PC-3 (cell line): Measurements from ENCODE around the gene AHDC1. TPM values are rescaled to one million over a fixed set of nuclear protein-coding genes. Genes with fewer than 3 reads are reported as not detected.
A peak's percentile ranks its signal among the peaks of the same experiment; 100 is the strongest.
"Not testable (repeated sequence)": the region's sequence is repeated elsewhere in the genome, so short reads cannot be mapped to it uniquely, and the experiment has no call there.

Experiments used
- ATAC-seq: fragments of 200-7000 bp; cut with Tn5 transposase; 2 replicates; pipeline ENCODE4 v1.9.1; 2020; ENCODE audit warnings: mild to moderate bottlenecking, moderate library complexity
- BruUV-seq: library from RNA; stranded (reverse); fragments of 400-500 nt; replicated peaks from 2 replicates; lab custom pipeline; 2021; lab: Mats Ljungman, UMichigan
- CTCF ChIA-PET: fragments of 300-600 bp; sonication (Branson Sonifier 250); formaldehyde crosslinking; loops from one replicate; lab custom pipeline; 2022; ENCODE audit warnings: antibody characterized with exemption; lab: Charles Lee
- POLR2A ChIA-PET: fragments of 300-600 bp; sonication (Branson Sonifier 250); formaldehyde crosslinking; loops from one replicate; lab custom pipeline; 2022; ENCODE audit warnings: antibody characterized with exemption; ENCODE audit not compliant: unreplicated experiment; lab: Charles Lee
- DNase-seq: peaks from one replicate; pipeline ENCODE4 v3.0.0-alpha.2; 2015
- H2AFZ ChIP-seq: fragments of 300-600 bp; sonication (generic); 2 replicates; pipeline ENCODE4 v1.6.0; 2016; ENCODE audit warnings: antibody characterized with exemption, low read length
- H3F3A ChIP-seq: fragments of 300-600 bp; sonication (generic); one replicate; pipeline ENCODE4 v1.6.0; 2017; ENCODE audit warnings: antibody characterized with exemption, low read length, control low read depth, mild to moderate bottlenecking; ENCODE audit not compliant: unreplicated experiment
- H3K27ac ChIP-seq: fragments of 300-600 bp; sonication (generic); 2 replicates; pipeline ENCODE4 v1.5.1; 2016; ENCODE audit warnings: mild to moderate bottlenecking, low read length
- H3K27me3 ChIP-seq: fragments of 300-600 bp; sonication (generic); 2 replicates; pipeline ENCODE4 v1.6.1; 2016; ENCODE audit warnings: low read length, mixed read lengths
- H3K36me3 ChIP-seq: fragments of 300-600 bp; sonication (generic); 2 replicates; pipeline ENCODE4 v1.6.1; 2016; ENCODE audit warnings: low read depth, mixed run types, low read length, mixed read lengths
- H3K4me1 ChIP-seq: fragments of 300-600 bp; sonication (generic); 2 replicates; pipeline ENCODE4 v1.5.1; 2016; ENCODE audit warnings: low read length; ENCODE audit not compliant: insufficient read depth
- H3K4me2 ChIP-seq: fragments of 300-600 bp; sonication (generic); 2 replicates; pipeline ENCODE4 v1.6.0; 2016; ENCODE audit warnings: low read length
- H3K4me3 ChIP-seq: fragments of 300-600 bp; sonication (generic); 2 replicates; pipeline ENCODE4 v1.5.1; 2016; ENCODE audit warnings: mild to moderate bottlenecking, low read length, mixed read lengths
- H3K79me2 ChIP-seq: fragments of 300-600 bp; sonication (generic); 2 replicates; pipeline ENCODE4 v1.6.1; 2017; ENCODE audit warnings: low read length, mixed read lengths
- H3K9ac ChIP-seq: fragments of 300-600 bp; sonication (generic); 2 replicates; pipeline ENCODE4 v1.6.0; 2016; ENCODE audit warnings: mild to moderate bottlenecking, low read length
- H3K9me2 ChIP-seq: fragments of 300-600 bp; sonication (generic); replicated peaks from 2 replicates; pipeline ENCODE4 v1.6.1; 2016; ENCODE audit warnings: mixed run types, low read length, mixed read lengths
- H3K9me3 ChIP-seq: fragments of 300-600 bp; sonication (generic); 2 replicates; pipeline ENCODE4 v1.6.1; 2016; ENCODE audit warnings: low read length, mixed read lengths
- H4K20me1 ChIP-seq: fragments of 300-600 bp; sonication (generic); 2 replicates; pipeline ENCODE4 v1.6.1; 2016; ENCODE audit warnings: low read length, mixed read lengths
- EZH2 ChIP-seq: fragments of 300-600 bp; sonication (generic); IDR thresholded peaks from one replicate; pipeline ENCODE4 v1.6.1; 2017; ENCODE audit warnings: antibody characterized with exemption, mild to moderate bottlenecking, low read length; ENCODE audit not compliant: unreplicated experiment
- EZH2phosphoT487 ChIP-seq: fragments of 300-600 bp; sonication (generic); IDR thresholded peaks from 2 replicates; pipeline ENCODE4 v1.6.1; 2018; ENCODE audit warnings: mild to moderate bottlenecking, antibody characterized with exemption, low read length, borderline replicate concordance
- intact Hi-C: fragments of 100-400 bp; cut with micrococcal nuclease; formaldehyde crosslinking; loops from 2 replicates; pipeline ENCODE4 v1.9.0; 2023
- total RNA-seq: library from RNA; depleted of rRNA; stranded (reverse); fragments of >200 nt; gene quantifications from 2 replicates; pipeline ENCODE4 v1.2.3, GENCODE V29; 2014
- TF ChIP-seq, protein P1 (sequence below): fragments of 300-600 bp; sonication (generic); conservative IDR thresholded peaks from 2 replicates; pipeline ENCODE4 v1.5.1; 2017; ENCODE audit warnings: antibody characterized with exemption, low read depth, mild to moderate bottlenecking, low read length

AHDC1 gene
- total RNA-seq, 1 experiment from 2014 or later = 15.2 TPM

DNA sequence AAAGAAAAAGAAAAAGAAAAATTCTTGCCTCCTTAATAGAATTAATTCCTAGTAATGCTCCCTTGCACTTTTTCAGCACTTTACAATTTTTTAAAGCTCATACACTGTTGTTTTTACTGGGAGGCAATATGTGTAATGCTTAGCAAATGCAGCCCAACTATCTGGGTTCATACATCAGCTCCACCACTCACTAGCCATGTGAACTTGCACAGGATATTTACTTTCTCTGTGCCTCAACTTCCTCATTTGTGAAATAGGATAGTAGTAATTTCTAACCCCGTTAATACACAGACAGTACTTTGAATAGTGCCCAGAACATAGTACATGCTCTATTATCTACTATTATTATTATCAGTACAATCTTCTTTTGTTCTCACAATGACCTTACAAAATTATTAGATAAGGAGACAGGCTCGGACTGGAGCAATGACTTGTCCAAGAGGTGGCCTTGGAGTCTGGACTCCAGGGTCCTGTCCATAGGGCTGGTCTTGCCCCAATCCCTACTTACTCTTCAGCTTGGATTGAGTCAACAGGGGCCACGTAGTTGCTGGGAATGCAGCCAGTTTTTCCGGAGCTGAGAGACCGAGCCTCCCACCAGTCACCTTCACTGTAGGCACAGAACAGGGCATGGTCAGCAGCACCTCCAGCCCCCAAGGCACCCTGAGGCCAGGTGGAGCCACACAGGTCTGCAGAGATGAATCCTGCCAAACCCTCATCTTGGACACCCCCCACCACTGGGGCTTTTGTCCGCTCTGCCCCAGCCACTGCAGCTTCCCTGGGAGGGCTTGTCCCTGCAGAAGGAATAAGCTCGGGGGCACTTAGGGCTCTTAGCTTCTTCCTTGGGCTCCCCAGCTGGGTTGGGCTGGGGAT lies 17.3 kb upstream of the AHDC1 start:
- no peak overlapping the region for H3K4me3 ChIP-seq
- H3K4me2 ChIP-seq = 0 out of 2 replicates have a peak overlapping the region, but pooled peaks have one; percentile 19
- no peaks in the 10 kb centered on the region for H3K9me2 ChIP-seq
- POLR2A ChIA-PET = no interaction called here
- peak; percentile 64; the same call in 1 of the 2 replicates for ATAC-seq
- no TSS peak for BruUV-seq
- CTCF ChIA-PET = no interaction called here
- TF ChIP-seq EZH2phosphoT487 (no peak), EZH2 (no peak)
- TF ChIP-seq, protein P1, sequence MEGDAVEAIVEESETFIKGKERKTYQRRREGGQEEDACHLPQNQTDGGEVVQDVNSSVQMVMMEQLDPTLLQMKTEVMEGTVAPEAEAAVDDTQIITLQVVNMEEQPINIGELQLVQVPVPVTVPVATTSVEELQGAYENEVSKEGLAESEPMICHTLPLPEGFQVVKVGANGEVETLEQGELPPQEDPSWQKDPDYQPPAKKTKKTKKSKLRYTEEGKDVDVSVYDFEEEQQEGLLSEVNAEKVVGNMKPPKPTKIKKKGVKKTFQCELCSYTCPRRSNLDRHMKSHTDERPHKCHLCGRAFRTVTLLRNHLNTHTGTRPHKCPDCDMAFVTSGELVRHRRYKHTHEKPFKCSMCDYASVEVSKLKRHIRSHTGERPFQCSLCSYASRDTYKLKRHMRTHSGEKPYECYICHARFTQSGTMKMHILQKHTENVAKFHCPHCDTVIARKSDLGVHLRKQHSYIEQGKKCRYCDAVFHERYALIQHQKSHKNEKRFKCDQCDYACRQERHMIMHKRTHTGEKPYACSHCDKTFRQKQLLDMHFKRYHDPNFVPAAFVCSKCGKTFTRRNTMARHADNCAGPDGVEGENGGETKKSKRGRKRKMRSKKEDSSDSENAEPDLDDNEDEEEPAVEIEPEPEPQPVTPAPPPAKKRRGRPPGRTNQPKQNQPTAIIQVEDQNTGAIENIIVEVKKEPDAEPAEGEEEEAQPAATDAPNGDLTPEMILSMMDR = no peak
- no peak overlapping the region for H3K9ac ChIP-seq
- no peaks in the 10 kb centered on the region for H3F3A ChIP-seq
- DNase-seq = peak; percentile 76
- no peaks in the 10 kb centered on the region; the same call in 1 of the 2 replicates for H3K4me1 ChIP-seq
- H3K9me3 ChIP-seq = no peaks in the 10 kb centered on the region
- H4K20me1 ChIP-seq = no peaks in the 10 kb centered on the region
- no peaks in the 10 kb centered on the region for H3K79me2 ChIP-seq
- no peaks in the 10 kb centered on the region for H3K27me3 ChIP-seq
- H2AFZ ChIP-seq = 0 out of 2 replicates have a peak overlapping the region, but pooled peaks have one; percentile 50
- intact Hi-C loops = no loop called here
- no peak overlapping the region for H3K27ac ChIP-seq
- H3K36me3 ChIP-seq = no peaks in the 10 kb centered on the region

DNA sequence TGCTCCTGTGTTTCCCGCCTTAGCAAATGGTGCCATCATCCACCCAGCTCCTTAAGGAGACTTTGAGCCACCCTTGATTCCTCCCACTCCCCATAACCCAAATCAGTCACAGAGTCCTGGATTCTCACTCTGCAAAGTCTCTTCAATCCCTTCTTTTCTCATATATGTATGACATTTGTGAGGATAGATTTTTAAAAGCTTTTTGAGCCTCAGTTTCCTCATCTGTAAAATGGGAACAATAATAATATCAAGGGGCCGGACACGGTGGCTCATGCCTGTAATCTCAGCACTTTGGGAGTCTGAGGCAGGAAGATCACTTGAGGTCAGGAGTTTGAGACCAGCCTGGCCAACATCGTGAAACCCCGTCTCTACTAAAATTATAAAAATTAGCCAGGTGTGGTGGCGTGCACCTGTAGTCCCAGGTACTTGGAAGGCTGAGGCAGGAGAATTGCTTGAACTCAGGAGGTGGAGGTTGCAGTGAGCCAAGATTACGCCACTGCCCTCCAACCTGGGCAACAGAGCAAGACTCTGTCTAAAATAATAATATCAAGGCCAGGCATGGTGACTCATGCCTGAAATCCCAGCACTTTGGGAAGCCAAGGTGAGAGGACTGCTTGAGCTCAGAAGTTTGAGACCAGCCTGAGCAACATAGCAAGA lies 16.0 kb upstream of the AHDC1 start:
- H3K9me3 ChIP-seq, H3K9ac ChIP-seq, H2AFZ ChIP-seq, BruUV-seq, H3K36me3 ChIP-seq, ATAC-seq, H3F3A ChIP-seq, DNase-seq, H3K79me2 ChIP-seq, H3K27ac ChIP-seq, H3K4me3 ChIP-seq, H4K20me1 ChIP-seq, intact Hi-C loops, CTCF ChIA-PET, H3K9me2 ChIP-seq, H3K27me3 ChIP-seq, H3K4me2 ChIP-seq, H3K4me1 ChIP-seq, POLR2A ChIA-PET: not testable (repeated sequence)

DNA sequence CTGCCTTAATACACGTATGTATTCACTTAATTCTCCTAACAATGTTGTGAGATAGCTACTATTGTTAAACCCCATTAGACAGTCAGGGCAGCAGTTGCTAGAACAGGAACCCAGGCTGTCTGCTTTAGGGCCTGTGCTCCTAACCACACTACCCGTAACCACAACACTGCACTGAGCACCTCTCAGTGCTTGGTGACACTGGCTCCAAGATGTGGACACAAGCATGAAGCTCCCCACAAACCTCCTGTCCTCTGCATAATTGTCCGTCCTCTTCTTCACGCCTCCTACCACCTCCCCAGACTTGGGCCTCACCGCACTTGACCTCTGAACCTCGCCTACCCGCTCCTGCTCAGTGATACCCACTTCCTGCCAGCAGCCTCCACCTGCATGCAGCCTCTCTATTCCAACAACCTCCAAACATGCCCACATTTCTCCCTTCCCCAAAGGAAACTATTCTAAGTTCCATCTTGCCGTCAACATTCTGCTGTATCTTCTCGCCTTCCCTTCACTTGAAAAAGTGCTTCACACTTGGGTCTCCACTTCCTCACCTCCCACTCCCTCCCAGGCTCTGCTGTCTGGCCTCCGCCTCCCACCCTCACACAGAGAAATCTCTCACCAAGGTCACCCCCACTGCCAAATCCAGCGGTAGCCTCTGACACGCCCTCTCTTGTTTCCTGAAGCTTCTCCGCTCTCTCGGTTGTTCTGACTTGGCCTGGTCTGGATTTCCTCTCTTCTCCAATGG lies 14.6 kb upstream of the AHDC1 start:
- Histone ChIP-seq H3K9me3 (no peaks in the 10 kb centered on the region), H3K4me3 (no peak overlapping the region), H3K4me1 (no peaks in the 10 kb centered on the region; the same call in 1 of the 2 replicates), H3K27me3 (no peaks in the 10 kb centered on the region), H3K4me2 (no peak overlapping the region), H3K36me3 (no peaks in the 10 kb centered on the region), H3F3A (no peaks in the 10 kb centered on the region), H3K79me2 (no peaks in the 10 kb centered on the region), H4K20me1 (no peaks in the 10 kb centered on the region), H3K27ac (no peak overlapping the region), H3K9ac (no peak overlapping the region), H3K9me2 (no peaks in the 10 kb centered on the region), H2AFZ (no peak overlapping the region)
- no TSS peak for BruUV-seq
- ATAC-seq (no peak), DNase-seq (no peak)
- TF ChIP-seq EZH2 = no peak
- no peak for TF ChIP-seq EZH2phosphoT487
- TF ChIP-seq, protein P1 = no peak
- intact Hi-C loops = no loop called here
- ChIA-PET CTCF (no interaction called here), POLR2A (no interaction called here)
